Measurements from ENCODE around the gene DDAH2.

Gene DDAH2, protein sequence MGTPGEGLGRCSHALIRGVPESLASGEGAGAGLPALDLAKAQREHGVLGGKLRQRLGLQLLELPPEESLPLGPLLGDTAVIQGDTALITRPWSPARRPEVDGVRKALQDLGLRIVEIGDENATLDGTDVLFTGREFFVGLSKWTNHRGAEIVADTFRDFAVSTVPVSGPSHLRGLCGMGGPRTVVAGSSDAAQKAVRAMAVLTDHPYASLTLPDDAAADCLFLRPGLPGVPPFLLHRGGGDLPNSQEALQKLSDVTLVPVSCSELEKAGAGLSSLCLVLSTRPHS

DNA sequence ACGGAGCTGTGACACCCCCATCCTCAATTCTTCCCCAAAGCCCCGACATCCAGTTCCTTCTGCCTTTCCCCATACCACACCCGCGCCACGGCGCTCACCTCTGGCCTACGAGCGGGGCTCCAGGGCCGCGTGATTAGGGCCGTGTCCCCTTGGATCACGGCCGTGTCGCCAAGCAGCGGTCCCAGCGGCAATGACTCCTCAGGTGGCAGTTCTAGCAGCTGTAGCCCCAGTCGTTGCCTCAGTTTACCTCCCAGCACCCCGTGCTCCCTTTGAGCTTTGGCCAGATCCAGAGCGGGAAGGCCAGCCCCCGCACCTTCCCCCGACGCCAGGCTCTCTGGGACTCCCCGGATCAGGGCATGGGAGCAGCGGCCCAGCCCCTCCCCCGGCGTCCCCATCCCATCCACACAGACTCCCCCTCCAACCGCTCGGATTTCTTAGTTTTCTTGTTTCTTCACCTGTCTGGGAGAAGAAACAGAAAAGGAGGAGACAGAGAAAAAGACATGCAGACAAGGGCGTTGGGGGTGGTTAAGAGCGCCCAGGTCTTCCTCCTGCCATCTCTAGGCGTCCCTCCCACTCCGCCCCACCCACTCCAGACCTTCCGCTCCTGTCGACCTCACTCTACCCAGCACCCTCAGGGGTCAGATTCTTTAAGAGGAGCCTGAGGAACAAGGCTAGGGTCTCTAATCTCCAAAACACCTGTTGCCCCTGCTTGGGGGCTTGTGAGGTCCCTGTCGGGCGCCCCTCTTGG lies at the start of gene DDAH2:
TSS of gene DDAH2 (minus strand) at position 533 of the 748 bp plus-strand sequence. CDS start at position 395, 138 bp downstream.
- DNase-seq (no peak), ATAC-seq (no peak)

DNA sequence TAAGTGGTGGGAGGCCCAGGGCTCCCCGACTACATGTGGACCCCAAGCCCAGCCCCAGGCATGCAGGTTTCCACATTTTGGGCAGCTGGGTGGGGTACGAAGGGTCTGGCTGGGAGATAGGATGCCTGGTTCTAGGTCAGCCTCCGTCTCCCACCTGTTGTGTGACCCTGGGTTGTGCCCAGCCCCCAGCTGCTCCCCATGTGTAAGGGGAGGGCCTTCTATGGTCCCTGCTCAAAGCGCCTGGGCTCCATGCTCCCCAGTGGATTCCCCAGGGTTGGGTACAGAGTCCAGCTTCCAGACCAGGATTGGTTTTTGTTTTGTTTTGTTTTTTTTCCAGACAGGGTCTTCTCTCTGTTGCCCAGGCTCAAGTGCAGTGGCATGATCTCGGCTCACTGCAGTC lies 49.1 kb upstream of the DDAH2 start:
- no peak for ATAC-seq
- no peak for DNase-seq

DNA sequence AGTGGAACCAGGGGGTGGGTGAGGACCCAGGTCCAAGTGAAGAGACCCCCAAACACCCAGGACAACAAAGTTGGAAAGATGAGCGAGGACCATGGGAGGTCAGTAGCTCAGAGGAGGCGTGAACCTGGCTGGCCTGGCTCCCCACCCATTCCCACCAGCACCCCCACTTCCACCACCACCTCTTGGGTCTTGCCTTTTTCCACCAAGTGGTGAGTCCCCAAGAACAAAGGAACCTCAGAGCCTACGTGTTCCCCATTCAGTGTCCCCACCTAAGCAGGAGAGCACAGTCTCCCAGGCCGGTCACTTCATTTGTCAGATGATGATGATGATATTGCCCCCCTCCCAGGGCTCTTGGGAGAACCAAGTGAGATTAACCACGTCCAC lies 48.6 kb upstream of the DDAH2 start:
- DNase-seq = no peak
- ATAC-seq = no peak

DNA sequence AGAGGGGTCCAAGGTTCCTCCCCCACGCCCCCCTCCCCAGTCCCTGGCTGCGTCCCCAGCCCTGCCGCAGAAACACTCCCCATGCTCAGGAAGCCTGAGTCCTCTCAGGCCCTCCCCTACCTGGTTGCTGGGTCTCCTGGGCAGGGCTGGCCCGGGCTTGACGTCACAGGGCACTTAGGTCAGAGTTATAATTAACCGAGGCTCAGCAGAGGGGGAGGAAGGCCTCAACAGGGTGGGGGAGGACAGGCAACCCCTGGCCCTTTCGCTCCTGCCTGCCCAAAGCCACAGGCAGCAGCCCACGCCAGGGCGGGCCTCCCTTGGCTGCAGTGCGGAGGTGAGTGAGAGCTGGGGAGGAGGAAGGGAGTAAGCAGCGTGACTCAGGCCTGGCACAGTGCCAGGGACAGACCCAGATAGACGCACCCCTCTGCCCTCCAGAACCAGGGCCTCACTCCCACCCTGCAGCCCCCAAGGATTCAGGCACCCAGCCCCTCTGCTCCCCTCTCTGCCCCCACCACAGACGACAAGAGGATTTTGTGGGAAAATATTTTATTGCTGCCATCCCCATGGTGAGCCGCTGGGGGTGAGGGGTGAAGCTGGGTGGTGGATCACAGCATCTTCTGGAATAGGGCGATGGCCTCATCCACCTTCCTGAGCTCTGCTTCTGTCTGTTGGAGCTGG lies 48.0 kb upstream of the DDAH2 start, which contains the start of gene VWA7:
TSS of gene VWA7 (minus strand) at position 340 of the 678 bp plus-strand sequence. CDS start 549 bp downstream, outside the sequence.
- ATAC-seq (peak; percentile 93), DNase-seq (peak; percentile 88)

DNA sequence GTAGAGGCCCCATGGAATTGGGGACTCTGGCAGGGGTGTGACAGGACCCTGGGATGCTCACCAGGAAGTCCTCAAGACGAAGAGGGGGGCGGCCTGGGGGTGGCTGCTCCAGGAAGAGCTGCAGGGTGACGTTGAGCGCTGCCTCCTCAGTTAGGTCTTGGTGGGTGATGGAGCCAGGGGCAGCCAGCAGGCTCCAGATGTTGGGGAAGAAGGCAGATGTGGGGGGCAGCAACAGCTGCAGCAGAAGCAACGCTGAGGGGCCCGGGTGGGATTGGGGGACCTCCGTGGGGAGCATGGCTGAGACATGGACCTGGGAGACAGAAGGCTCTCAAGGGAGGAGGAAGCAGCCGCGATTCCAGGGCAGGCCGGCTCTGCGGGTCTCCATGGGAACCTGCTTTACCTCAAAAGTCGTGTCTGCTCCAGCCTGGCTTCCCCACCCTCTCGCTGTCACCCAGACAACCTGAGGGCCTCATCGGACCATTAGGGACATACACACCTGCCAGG lies 47.4 kb upstream of the DDAH2 start:
- no peak for ATAC-seq
- DNase-seq = peak; percentile 31

DNA sequence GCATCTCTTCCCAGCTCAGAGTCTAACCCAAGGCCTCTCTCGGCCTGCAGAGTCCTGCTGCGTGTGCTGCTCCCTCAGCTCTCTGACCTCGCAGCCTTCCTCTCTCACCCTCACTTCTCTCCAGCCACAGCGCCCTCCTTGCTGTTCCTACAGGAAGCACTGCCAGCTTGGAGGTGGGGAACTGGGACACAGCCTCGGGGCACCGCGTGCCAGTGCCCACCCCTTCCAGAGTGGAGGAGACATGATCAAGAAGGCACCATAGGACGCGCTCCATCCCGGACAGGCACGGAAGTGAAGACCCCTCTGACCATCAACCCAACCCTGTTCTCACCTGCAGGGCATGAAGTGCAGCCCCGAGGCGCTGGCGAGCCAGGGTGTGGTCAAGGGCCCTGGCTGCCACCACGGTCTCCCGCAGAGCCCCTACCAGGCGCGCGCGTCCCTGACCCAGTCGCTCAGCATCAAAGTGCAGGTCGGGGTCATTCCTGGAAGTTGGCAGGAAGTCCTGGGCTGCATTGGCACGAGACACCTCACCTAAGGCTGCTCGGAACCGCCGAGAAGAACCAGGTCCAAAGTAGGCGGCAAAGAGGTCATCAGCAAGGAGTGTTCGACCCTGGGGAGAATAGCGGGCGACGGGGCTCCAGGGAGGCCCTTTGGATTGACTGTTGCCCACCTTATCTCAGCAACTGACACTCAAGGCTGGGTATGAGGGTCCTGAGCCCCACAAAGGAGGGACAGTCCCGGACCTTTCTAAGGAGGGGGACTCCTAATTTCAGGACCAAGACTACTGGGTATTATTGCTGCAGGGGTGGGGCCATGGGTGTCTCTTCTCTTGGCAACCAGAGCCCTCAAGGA lies 46.8 kb upstream of the DDAH2 start:
- no peak for ATAC-seq
- DNase-seq = no peak

DNA sequence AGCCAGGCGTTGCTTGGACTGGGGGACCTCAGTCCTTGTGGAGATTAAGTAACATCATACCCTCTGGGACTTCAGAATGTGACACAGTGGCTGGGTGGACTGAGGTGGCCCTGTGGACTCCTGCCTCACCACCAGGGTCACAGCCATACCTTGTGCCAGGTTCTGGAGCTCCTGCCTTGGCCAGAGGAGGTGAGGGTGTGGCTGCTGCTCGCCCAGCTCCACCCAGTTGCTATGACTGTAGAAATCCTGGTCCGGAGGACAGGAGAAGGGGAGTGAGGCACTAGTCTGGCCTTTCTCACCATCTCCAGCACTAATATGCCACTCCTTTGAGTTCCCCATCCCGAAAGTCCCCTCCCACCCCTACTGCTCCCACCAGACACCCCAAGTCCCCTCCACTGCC lies 46.1 kb upstream of the DDAH2 start:
- no peak for DNase-seq
- no peak for ATAC-seq

DNA sequence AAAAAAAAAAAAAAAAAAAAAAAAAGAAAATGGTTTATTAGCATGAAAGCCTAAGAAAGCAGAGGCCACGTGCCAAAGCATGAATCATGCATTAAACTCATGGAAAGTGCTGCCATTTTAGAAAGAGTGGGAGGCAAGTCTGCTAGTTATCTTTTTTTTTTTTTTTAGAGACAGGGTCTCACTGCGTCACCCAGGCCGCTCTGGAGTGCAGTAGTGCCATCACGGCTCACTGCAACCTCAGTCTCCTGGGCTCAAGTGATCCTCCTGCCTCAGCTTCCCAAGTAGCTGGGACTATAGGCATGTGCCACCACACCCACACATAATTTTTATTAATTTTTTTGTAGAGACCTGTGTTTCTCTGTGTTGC lies 42.9 kb upstream of the DDAH2 start:
- DNase-seq (no peak), ATAC-seq (no peak)

DNA sequence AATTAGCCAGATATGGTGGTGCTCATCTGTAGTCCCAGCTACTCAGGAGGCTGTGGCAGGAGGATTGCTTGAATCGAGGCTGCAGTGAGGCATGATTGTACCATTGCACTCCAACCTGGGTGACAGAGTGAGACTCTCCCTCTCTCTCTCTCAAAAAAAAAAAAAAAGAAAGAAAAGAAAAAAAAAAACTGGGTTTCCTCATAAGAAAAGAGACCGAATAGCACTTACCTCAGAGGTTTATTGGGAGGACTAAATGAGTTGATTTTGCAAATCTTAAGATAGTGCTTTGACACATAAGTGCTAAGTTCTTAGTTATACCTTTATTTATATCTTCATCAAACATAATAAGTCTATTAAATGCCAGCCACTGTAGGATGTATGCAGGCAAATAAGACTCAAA lies 41.8 kb upstream of the DDAH2 start:
- DNase-seq = no peak

DNA sequence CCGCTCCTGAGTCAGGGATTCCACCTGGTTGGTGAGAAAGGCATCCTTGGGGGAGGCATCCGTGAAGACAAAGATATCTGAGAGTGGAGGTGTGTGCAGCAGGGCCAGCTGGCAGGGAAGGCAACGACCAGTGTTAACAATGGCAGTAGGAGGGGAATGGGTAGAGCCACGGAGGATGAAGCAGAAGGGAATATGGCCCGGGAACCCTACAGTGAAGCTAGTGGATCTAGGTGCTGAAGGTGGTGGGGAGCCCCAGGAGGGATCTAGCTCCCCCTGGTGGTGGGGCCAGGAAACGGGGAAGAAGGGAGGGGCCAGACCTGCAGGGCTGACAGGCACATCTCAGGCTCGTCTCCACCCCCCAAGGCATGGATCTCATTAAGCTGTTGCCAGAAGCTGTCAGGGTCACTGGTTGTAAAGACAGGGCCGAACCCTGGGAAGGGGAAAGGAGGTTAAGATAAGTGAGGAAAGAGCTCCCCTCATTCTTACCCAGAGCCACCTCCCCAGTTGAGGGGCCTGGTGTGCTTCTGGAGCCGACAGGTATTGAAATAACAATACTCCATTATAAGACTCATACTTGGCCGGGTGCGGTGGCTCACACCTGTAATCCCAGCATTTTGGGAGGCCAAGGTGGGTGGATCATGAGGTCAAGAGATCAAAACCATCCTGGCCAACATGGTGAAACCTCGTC lies 40.7 kb upstream of the DDAH2 start:
- DNase-seq (peak; percentile 87), ATAC-seq (peak; percentile 74)

More for the DNA sequence above, 41.8 kb upstream of the DDAH2 start:
- no peak for ATAC-seq

DNA sequence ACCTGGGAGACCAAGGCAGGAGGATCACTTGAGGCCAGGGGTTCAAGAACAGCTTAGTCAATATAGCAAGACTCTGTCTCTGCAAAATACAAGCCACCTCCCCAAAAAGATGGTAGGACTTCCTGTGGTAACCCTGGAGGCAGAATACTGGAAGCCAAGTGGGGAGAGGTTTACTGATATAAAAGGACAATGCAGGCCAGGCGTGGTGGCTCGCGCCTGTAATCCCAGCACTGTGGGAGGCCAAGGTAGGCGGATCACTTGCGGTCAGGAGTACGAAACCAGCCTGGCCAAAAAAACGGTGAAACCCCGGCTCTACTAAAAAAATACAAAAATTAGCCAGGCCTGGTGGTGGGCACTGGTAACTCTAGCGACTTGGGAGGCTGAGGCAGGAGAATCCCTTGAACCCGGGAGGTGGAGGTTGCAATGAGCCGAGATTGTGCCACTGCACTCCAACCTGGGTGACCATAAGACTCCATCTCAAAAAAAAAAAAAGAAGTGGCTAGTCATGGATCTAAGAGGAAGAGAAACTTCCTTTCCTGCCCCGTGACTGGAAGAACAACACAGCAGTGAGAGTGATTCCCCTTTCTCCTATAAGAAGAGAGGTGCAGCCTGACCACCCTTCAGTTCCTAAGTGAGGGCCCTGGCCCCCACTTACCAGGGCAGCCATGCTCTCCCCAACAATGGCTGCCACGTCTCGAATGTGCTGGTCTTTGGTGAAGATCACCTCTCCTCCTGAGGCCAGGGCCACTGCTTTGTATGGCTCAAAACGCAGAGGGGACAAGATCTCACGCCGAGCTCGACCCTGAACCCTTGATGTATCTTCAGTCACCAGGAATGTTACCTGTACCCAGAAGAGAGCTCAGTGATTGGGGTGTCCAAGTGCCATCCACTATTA lies 39.5 kb upstream of the DDAH2 start:
- DNase-seq = no peak
- no peak for ATAC-seq

DNA sequence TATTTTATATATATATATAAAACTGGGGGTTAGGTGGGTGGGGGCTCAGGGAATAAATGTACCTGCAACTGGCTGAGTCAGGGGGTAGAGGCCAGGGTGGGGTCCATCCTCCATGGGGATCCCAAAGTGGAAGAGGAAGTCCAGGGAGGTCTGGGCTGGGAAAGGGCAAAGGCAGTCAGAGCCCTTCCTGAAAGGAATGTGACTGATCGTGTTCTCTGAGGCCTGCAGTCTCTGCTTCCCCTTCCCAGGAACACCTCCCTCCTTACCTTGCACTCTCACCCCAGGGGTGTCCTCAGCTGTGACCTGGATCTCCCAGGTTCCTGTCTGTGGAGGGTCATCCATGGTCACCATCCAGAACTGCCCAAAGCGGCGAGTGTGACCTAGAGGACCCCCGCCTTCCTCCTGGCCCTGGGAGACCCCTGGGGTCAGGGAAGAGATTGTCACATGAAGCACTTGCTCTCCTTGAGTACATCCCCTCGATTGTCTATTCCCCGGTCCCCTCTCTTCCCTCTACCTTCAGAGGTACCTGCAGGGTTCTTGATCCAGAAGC lies 38.1 kb upstream of the DDAH2 start:
- ATAC-seq (no peak), DNase-seq (no peak)

DNA sequence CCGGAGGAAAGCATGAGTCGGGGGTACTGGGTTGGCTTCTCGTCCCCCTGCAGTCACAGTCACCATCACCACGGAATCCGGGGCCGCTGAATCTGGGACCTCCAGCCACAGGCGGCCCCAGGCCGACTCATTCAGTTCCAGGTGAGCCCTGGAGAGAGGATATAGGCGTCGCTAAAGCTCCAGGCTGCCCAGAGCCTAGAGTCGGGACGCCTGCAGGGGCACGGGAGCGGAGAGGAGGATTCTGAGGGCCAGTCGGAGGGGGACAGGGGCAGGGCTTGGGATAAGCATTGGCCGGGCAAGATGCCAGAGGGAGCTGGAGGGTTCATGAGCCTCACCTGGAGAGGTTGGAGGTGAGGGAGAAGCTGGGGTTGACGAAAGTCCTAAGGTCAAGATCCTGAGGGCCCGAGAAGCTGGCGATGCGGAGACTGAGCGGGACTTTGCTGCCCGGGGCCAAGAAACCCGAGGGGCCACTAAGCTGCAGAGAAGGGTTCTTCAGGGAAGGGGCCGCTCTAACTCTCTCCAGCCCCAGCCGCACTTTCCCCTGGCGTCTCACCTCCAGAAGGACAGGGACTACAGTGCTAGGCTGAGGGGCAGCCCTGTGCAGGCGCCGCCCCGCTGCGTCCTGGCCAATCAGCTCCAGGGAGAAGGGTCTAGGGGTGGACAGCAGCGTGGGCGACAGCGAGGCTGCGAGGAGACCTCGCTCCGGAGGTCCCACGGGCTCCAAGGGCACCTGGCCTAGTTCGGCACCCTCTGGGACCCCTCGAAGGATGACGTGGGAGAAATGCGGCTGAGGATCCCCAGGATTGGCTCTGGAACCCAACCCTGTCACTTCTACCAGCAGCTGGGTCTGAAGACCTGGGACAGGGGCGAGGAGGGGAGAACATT lies 37.1 kb upstream of the DDAH2 start:
- DNase-seq (no peak), ATAC-seq (peak; percentile 1)

DNA sequence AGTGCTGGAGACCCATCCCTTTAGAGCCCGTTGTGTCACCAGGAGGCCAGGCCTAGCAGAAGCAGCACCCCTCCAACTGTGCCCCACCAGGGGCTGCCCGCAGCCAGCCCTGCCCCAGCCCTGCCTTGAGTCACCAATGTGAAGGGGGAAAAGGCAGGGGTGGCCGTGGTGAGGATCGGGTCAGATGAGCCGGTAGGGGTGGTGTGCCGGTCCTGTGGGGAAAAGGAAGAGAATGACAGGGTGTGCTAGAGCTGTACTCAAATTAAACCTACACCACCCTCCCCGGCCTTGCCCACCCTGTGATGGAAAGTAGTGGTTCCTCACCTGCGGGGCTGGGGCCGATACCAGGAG lies 36.4 kb upstream of the DDAH2 start:
- ATAC-seq (peak; percentile 32), DNase-seq (no peak)

DNA sequence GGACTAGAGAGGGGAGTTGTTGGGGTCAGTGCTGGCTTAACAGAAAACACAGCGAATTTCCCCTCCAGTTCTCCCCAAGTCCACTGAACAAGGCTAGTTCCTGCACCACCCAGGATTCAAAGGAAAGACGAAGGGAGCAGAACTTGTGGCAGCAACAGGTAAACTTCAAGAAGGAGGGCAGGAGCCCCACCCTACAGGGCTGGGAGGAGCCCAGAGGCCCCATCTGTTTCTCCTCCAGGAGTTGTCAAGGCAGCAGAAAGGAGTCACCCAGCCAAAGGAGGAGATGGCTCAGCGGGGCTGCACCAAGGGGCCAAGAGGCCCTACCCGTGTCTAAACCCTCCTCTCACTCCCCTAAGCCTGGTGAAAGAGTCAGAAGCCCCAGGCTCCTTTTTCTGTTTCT lies 35.1 kb upstream of the DDAH2 start:
- ATAC-seq = no peak
- no peak for DNase-seq

DNA sequence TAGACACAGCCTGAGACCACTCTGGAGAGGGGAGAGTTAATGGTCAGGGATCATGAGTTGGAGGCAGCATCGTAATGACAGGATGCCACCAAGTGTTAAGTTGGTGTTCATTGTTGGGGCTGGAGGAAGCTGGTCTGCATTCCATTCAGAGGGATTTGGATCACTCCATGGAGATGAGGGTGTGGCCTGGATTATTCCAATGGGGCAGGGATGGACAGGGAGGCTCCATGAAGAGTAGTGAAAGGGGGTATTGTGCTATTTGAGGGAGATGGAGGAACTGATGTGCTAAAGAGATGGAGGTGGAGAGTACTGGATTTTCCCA lies 34.5 kb upstream of the DDAH2 start:
- DNase-seq (no peak), ATAC-seq (no peak)

DNA sequence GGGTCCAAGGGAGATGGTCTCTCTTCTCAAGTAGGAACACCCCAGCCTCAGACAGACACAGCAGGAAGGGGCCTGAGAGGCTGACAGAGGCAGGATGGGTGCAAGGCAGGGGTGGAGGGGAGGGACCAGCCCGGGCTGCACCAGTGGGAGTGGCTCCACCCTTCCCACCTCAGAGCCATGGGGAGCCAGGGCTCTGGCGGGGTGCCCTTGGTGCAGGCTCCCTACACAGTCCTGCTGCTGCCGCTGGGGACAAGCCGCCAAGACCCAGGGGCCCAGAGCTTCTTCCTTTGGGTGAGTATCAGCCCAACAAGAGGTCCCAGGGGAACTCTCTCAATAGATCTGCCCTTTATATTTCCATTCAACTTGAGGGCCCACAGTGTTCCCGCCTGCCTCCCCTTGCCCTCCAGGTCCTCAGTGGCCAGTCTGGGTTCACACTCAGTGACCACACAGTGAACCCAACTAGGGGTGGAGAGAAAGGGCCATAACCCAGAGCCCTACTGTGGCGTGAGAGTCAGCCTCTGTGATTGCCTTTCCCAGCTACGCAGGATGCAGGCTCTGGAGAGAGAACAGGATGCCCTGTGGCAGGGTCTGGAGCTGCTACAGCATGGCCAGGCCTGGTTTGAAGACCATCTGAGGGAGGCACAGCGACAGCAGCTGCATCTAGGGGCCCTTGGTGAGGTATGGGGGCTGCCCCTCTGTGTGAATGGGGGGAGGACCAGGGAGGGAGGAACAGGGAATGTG lies 33.9 kb upstream of the DDAH2 start:
- no peak for ATAC-seq

DNA sequence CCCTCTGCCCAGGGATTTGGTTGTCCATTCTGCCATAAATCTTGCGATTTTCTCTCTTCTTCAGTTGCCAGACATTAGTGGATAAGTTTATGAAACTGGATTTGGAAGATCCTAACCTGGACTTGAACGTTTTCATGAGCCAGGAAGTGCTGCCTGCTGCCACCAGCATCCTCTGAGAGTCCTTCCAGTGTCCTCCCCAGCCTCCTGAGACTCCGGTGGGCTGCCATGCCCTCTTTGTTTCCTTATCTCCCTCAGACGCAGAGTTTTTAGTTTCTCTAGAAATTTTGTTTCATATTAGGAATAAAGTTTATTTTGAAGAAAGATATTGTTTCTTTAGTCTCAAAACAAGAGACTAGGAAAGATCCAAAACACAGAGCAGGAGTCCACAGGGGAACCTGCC lies 33.3 kb upstream of the DDAH2 start, which contains the start of gene SAPCD1:
TSS of gene SAPCD1 (plus strand) at position 301 of the 400 bp plus-strand sequence. CDS start 399 bp downstream, outside the sequence.
- ATAC-seq (no peak), DNase-seq (no peak)

More for the DNA sequence above, 33.9 kb upstream of the DDAH2 start:
- no peak for DNase-seq

All from stimulated activated naive CD8-positive, alpha-beta T cell treated with anti-CD3 and anti-CD28 coated beads, Interleukin-15, Interleukin-2, amounts not matched to agents 100 U/mL and 50 U/mL, for 24 hours (primary cell).